Activated naive CD8-positive, alpha-beta T cell treated with anti-CD3 and anti-CD28 coated beads for 36 hours (primary cell): ENCODE results near the gene RSL1D1. TPM values are rescaled to one million over a fixed set of nuclear protein-coding genes. Genes with fewer than 3 reads are reported as not detected.
A peak's percentile ranks its signal among the peaks of the same experiment; 100 is the strongest.

Experiments
- DNase-seq: peaks from one replicate; pipeline ENCODE4 v3.0.0; 2021
- H3K27ac Mint-ChIP-seq: one replicate; pipeline ENCODE4 v1.8.0; 2022; ENCODE audit warnings: mild to moderate bottlenecking, moderate library complexity, mixed read lengths
- H3K27me3 Mint-ChIP-seq: one replicate; pipeline ENCODE4 v1.8.0; 2022; ENCODE audit warnings: mild to moderate bottlenecking, mixed read lengths
- H3K36me3 Mint-ChIP-seq: one replicate; pipeline ENCODE4 v1.8.0; 2021; ENCODE audit warnings: mild to moderate bottlenecking, mixed read lengths
- H3K4me1 Mint-ChIP-seq: one replicate; pipeline ENCODE4 v1.8.0; 2021; ENCODE audit warnings: mixed read lengths
- H3K4me3 Mint-ChIP-seq: one replicate; pipeline ENCODE4 v1.8.0; 2022; ENCODE audit warnings: mild to moderate bottlenecking, moderate library complexity, mixed read lengths
- H3K9me3 Mint-ChIP-seq: one replicate; pipeline ENCODE4 v1.8.0; 2022; ENCODE audit warnings: mixed read lengths
- total RNA-seq, 2 experiments: library from RNA; stranded (reverse); gene quantifications; one replicate each; pipeline ENCODE4 v1.2.3, GENCODE V29; 2021

Gene RSL1D1
- total RNA-seq, 2 experiments from 2014 or later = 434 to 441 TPM

DNA sequence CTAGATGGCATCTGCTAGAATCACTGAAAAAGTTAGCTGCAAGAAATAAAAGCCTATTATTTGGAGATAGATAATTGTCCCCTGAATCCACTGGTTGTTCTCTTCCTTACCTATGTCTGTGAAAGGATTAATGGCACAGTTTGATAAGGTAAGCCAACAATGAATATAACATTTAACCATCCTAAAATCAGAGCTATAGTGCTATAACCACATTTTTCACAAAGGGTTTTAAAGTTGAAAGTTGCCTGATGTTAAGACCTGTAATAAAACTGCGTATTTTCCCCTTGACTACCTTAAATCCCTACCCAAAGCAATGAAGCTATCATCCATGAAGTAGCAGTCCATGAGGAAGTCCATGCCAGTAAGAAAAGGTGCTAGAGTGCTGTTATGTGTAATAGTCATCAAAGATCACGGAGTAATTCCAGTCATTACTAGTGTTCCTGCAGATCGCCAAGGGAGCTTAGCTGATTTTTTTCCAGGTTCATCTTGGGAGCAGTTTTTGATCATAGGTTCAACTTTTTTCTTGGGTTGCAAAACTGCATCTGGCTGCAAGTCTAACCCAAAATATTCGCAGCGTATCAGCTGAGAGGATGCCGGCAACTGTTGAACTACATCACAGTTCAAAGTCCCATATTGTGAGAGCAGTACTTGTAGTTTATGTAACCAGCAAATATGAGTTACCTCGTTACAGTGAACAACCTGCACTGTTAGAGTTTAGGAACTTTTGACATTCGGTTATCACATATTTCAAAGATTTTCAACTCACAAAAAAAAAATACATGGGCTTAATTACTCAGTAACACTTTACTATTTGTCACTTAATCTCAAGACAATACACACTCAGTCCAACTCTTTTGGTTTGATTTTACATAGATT is 18.2 kb upstream of the RSL1D1 start:
- H3K9me3 Mint-ChIP-seq = no peaks in the 10 kb centered on the region
- peak overlapping the region; percentile 10 for H3K27ac Mint-ChIP-seq
- DNase-seq = no peak
- H3K4me3 Mint-ChIP-seq = no peak overlapping the region
- H3K36me3 Mint-ChIP-seq = peaks cover 15% of the 10 kb centered on the region
- H3K4me1 Mint-ChIP-seq = peaks cover 23% of the 10 kb centered on the region
- no peaks in the 10 kb centered on the region for H3K27me3 Mint-ChIP-seq

DNA sequence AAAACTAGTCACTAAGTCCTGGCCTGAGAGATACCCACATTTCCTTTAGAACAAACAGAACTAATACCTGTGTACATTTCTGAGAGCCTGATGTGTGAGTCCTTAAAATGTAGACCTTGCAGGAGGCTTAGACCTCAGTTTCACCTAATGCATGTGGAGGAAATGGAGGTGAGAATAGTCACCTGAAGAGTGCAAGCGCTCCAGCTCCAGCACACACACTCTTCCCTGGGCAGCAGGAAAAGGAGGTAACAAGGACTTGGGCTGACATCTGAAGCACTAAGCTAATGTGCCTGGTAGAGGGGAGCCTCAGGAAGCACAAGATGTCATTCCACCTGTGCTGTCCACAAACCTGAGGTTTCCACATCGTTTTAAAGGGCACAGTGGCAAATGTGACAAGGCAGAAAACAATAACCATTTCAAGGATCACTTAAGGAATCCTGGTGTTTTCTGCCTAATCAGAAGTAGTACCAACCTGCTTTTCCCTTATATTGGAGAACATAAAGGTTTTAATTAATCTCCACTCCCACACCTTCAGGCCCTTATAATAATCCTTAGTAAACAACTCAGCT is 17.2 kb upstream of the RSL1D1 start:
- Mint-ChIP-seq H3K27ac (no peak overlapping the region), H3K27me3 (no peaks in the 10 kb centered on the region), H3K4me1 (peaks cover 23% of the 10 kb centered on the region), H3K4me3 (no peak overlapping the region), H3K9me3 (no peaks in the 10 kb centered on the region), H3K36me3 (peaks cover 13% of the 10 kb centered on the region)
- DNase-seq = no peak

DNA sequence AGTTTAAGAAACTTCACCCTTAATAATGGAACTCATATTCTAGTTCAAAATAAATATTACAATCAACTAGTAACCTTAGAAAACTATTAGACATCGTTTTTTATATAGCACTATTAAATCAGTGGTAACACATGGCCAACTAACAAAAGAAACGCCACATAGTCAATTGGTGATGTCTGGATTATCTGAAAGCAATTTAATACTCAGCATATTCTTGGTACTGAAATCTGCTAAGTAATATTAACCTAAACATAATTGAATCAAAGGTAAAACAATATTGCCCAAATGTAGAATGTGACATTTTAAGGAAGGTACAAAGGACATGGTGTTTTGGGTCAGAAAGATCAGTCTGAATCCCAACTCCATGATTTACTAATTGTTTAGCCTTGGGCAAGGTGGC is 11.1 kb upstream of the RSL1D1 start:
- no peaks in the 10 kb centered on the region for H3K9me3 Mint-ChIP-seq
- no peak overlapping the region for H3K4me3 Mint-ChIP-seq
- H3K36me3 Mint-ChIP-seq = peaks cover 7% of the 10 kb centered on the region
- no peaks in the 10 kb centered on the region for H3K27me3 Mint-ChIP-seq
- no peak for DNase-seq
- H3K27ac Mint-ChIP-seq = no peak overlapping the region
- peaks cover 19% of the 10 kb centered on the region for H3K4me1 Mint-ChIP-seq

DNA sequence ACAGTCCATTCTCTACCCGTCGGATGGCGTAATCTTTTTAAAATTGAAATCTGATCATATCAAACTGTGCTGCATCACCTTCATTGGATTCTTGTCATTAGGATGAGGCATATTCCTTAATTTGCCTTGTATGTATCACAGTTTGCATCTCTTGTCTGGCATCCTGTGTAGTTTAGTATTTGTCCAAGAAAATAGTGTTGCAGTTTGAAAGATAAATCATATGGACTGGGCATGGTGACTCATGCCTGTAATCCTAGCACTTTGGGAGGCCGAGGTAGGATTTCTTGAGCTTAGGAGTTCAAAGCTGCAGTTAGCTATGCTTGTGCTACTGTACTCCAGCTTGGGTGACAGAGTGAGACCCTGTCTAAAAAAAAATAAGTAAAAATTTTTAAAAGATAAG is 5.8 kb upstream of the RSL1D1 start:
- no peak for DNase-seq
- no peaks in the 10 kb centered on the region for H3K9me3 Mint-ChIP-seq
- no peaks in the 10 kb centered on the region for H3K27me3 Mint-ChIP-seq
- peaks cover 31% of the 10 kb centered on the region for H3K4me1 Mint-ChIP-seq
- peaks cover 29% of the 10 kb centered on the region for H3K36me3 Mint-ChIP-seq
- no peak overlapping the region for H3K27ac Mint-ChIP-seq
- H3K4me3 Mint-ChIP-seq = no peak overlapping the region

DNA sequence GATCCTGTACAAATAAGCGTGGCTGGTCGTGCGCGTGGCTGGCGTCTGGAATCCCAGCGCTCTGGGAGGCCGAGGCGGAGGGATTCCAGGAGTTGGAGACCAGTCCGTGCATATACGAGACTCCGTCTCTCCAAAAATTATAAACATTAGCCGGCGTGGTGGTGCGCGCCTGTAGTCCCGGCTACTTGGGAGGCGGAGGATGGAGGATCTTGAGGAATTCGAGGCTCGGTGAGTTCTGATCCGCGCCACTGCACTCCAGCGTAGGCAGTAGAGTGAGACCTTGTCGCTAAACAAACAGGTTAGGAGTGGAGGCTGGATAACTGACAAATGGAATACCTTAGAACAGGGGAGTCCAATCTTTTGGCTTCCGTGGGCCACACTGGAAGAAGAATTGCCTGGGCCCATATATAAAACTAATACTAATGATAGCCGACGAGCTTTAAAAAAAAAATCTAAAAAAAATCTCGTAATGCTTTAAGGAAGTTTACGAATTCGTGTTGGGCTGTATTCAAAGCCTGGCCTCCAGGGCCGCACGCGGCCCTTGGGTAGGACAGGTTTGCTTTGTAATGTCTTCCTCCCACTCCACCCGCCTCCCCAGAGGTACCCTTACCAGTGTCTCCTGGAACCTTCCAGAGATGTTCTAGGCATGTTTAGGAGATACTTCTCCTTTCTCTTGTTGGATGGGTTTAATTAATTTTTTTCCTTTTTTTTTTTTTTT is 909 bp upstream of the RSL1D1 start:
- peaks cover 50% of the 10 kb centered on the region for H3K4me1 Mint-ChIP-seq
- no peaks in the 10 kb centered on the region for H3K9me3 Mint-ChIP-seq
- peak overlapping the region; percentile 97 for H3K27ac Mint-ChIP-seq
- no peaks in the 10 kb centered on the region for H3K27me3 Mint-ChIP-seq
- H3K36me3 Mint-ChIP-seq = peaks cover 59% of the 10 kb centered on the region
- no peak for DNase-seq
- H3K4me3 Mint-ChIP-seq = peak overlapping the region; percentile 99

DNA sequence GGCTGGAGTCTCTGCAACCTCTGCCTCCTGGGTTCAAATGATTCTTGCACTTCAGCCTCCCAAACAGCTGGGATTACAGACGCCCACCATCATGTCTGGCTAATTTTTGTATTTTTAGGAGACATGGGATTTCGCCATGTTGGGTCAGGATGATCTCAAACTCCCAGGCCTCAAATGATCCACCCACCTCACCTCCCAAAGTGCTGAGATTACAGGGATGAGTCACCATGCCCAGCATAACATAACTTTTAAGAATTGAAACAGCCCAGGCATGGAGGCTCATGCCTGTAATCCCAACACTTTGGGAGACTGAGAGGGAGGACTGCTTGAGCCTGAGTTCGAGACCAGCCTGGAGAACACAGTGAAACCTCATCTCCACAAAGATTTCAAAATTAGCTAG is 2.5 kb downstream of the RSL1D1 start:
- H3K27me3 Mint-ChIP-seq = no peaks in the 10 kb centered on the region
- H3K4me3 Mint-ChIP-seq = peak overlapping the region; percentile 76
- peaks cover 52% of the 10 kb centered on the region for H3K36me3 Mint-ChIP-seq
- H3K4me1 Mint-ChIP-seq = peaks cover 32% of the 10 kb centered on the region
- H3K27ac Mint-ChIP-seq = peak overlapping the region; percentile 74
- no peak for DNase-seq
- H3K9me3 Mint-ChIP-seq = no peaks in the 10 kb centered on the region

DNA sequence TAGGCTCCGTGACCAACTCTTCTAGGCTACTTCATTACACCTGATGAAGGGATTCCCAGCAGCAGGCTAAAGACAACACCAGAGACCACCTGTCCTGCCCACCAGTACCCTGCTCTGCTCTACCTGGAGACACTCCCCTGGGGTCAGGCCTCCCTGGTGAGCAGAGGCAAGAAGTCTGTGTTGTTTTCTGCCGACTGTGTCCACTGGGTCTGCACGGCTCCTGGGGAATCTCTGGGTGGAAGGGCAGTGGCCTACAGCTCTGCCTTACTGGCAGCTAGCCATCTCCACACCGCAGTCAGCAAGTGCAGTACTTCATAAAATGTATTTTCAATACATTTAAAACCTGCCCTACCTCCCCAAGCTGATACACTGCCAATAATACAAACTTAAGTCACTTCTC is 6.8 kb downstream of the RSL1D1 start:
- Mint-ChIP-seq H3K27ac (no peak overlapping the region), H3K36me3 (peaks cover 42% of the 10 kb centered on the region), H3K4me3 (no peak overlapping the region), H3K9me3 (no peaks in the 10 kb centered on the region), H3K4me1 (peaks cover 26% of the 10 kb centered on the region), H3K27me3 (no peaks in the 10 kb centered on the region)
- no peak for DNase-seq

DNA sequence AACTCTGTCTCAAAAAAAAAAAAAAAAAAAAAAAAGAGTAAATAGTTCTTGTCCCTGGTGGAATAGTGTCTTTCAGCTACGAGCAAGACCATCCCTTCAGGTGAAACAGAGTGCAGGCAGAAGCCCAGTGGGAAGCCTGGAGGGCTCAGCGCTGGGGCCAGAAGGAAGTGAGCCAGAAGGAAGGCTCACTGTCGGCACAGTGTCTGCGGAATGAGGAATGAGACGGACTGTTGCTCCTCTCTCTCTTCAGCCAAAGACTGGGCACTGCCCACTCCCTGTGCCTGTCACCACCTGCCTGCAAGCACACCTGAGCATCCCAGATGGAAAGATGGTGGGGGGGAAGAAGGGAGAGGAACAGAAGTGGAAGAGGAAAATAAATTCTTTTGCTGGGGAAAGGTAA is 7.5 kb downstream of the RSL1D1 start:
- no peak for DNase-seq
- Mint-ChIP-seq H3K27me3 (no peaks in the 10 kb centered on the region), H3K36me3 (peaks cover 40% of the 10 kb centered on the region), H3K9me3 (no peaks in the 10 kb centered on the region), H3K4me3 (no peak overlapping the region), H3K4me1 (peaks cover 20% of the 10 kb centered on the region), H3K27ac (peak overlapping the region; percentile 62)

DNA sequence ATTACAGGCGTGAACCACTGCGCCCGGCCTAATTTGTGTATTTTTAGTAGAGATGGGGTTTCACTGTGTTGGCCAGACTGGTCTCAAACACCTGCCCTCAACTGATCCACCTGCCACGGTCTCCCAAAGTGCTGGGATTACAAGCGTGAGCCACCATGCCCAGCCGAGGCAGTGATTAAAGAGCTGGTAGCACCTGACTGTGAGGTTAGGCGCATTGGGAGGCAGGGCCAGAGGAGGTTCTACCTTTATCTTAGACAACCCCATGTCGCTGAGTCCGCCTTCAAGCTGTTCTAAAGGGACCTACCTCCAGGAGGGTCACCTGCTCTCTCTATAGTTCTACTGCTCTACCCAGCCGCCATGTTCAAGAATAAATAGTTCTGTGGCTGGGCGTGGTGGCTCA is 8.1 kb downstream of the RSL1D1 start:
- no peak overlapping the region for H3K4me3 Mint-ChIP-seq
- DNase-seq = no peak
- peaks cover 16% of the 10 kb centered on the region for H3K4me1 Mint-ChIP-seq
- H3K36me3 Mint-ChIP-seq = peaks cover 39% of the 10 kb centered on the region
- H3K9me3 Mint-ChIP-seq = no peaks in the 10 kb centered on the region
- H3K27ac Mint-ChIP-seq = no peak overlapping the region
- H3K27me3 Mint-ChIP-seq = no peaks in the 10 kb centered on the region

DNA sequence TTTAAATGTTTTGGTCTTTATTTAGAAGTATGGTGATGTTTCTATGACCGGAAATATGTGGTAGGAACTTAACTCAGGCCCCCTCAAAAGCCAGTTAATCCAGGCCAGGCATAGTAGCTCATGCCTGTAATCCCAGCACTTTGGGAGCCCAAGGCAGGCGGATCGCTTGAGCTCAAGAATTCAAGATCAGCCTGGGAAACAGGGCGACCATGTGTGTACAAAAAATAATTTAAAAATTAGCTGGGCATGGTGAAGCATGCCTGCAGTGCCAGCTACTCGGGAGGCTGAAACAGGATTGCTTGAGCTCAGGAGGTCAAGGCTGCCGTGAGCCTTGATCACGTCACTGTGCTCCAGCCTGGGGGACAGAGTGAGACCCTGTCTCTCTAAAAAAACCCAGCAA is 10.3 kb downstream of the RSL1D1 start:
- H3K4me3 Mint-ChIP-seq = no peak overlapping the region
- no peak overlapping the region for H3K27ac Mint-ChIP-seq
- H3K27me3 Mint-ChIP-seq = no peaks in the 10 kb centered on the region
- no peaks in the 10 kb centered on the region for H3K9me3 Mint-ChIP-seq
- DNase-seq = no peak
- H3K4me1 Mint-ChIP-seq = peaks cover 6% of the 10 kb centered on the region
- H3K36me3 Mint-ChIP-seq = peaks cover 43% of the 10 kb centered on the region

DNA sequence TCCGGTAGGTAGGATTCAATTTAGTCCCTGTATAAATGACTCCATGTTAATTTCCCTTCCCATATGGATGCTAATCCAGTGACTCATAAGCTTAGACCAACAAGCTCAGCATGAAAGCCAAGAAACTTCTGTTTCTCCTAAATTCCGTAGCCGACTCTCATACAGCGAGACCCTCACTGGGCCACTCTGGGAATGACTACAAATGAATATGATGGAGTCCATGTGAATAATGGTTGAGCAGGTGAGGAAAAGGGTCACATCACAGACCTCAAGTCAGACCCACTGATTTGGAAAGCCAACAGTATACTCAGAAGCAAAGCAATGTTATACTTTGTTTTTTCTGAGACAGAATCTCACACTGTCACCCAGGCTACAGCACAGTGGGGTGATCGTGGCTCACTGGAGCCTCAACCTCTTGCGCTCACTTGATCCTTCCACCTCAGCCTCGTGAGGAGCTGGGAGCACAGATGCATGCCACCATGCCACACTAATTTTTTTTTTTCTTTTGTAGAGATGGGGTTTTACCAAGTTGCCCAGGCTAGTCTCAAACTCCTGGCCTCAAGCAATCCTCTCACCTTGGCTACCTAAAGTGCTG is 14.6 kb downstream of the RSL1D1 start:
- H3K27me3 Mint-ChIP-seq = no peaks in the 10 kb centered on the region
- H3K27ac Mint-ChIP-seq = no peak overlapping the region
- no peak for DNase-seq
- H3K4me1 Mint-ChIP-seq = no peaks in the 10 kb centered on the region
- peaks cover 30% of the 10 kb centered on the region for H3K36me3 Mint-ChIP-seq
- no peaks in the 10 kb centered on the region for H3K9me3 Mint-ChIP-seq
- no peak overlapping the region for H3K4me3 Mint-ChIP-seq

DNA sequence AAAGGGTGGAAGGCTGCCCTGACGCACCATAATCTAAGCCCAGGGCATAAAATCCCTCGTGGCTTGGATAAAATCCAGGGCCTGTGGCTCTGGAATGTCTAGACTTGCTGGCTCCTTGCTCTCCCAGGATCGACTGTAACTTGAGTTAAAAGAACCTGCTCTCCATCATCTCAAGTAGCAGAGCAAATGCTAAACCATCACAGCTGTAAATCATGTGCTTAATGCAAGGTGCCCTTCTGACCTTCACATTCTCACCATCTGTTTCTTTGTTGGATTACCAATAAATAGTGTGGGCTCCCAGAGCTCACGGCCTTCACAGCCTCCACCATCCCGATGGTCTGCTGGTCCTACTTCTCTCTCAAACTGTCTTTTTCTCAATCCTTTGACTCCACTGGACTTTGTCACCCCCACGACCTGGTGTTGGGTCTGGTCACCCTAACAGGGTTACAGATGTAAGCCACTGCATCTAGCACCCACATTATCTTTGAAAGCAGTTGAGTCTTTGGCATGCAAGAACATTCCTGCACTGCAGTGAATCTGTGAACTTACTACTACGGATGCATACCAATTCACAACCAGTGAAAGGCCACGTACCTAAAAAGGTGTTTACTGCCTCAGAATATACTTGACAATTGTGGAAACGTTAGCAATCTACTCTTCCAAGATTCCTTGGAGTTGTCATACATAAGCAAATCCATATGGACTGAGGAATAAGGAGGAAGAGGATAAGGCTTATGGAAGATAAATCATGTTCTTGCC is 15.3 kb downstream of the RSL1D1 start:
- Mint-ChIP-seq H3K4me1 (no peaks in the 10 kb centered on the region), H3K4me3 (no peak overlapping the region), H3K36me3 (peaks cover 30% of the 10 kb centered on the region), H3K27ac (no peak overlapping the region), H3K27me3 (no peaks in the 10 kb centered on the region), H3K9me3 (no peaks in the 10 kb centered on the region)
- no peak for DNase-seq

DNA sequence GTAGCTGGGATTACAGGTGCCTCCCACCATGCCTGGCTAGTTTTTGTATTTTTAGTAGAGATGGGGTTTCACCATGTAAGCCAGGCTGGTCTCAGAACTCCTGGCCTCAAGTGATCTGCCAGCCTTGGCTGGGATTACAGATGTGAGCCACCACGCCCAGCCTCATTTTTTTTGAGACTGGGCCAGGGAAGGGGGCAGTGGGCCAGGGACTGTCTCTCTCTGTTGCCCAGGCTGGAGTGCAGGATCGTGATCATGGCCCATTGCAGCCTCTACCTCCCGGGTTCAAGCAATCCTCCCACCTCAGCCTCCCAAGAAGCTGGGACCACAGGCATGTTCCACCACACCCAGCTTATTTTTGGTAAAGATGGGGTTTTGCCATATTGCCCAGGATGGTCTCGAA is 16.0 kb downstream of the RSL1D1 start:
- Mint-ChIP-seq H3K4me1 (no peaks in the 10 kb centered on the region), H3K27ac (no peak overlapping the region)

DNA sequence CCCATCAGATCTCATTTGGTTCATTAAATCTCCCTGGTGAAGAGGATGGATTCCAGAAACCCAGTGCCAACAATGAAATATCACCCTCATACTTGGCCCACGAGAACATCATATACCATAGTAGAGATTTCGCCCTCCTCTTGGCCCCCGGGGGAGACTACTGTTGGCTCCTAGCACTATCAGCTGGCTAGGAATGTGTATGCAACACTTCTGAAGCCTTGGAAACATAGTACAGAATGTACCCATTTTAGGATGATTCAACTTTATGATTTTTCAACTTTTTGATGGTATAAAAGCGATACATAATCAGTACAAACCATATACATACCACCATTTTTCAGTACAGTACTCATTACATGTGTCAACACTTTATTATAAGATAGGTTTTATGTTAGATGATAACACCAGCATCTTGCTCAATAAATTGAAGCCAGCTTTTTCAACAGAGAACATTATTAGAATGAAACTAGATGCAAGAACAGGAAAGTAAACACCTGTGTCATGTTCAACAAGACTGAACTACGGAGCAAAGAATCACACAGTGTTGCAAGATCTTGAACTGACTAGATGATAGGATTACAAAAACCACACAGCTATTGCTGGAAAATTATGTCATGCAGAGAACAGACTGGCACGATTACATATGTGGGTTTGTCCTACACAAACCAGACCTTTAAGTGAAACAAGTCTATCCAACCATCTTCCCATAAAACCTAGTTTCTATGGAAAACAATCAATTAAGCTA is 17.2 kb downstream of the RSL1D1 start:
- no peak overlapping the region for H3K4me3 Mint-ChIP-seq
- H3K27me3 Mint-ChIP-seq = no peaks in the 10 kb centered on the region
- peaks cover 20% of the 10 kb centered on the region for H3K36me3 Mint-ChIP-seq
- no peaks in the 10 kb centered on the region for H3K4me1 Mint-ChIP-seq
- no peak overlapping the region for H3K27ac Mint-ChIP-seq
- no peaks in the 10 kb centered on the region for H3K9me3 Mint-ChIP-seq
- DNase-seq = no peak

More for the DNA sequence above, 16.0 kb downstream of the RSL1D1 start:
- peaks cover 28% of the 10 kb centered on the region for H3K36me3 Mint-ChIP-seq
- no peaks in the 10 kb centered on the region for H3K27me3 Mint-ChIP-seq
- no peak for DNase-seq
- no peaks in the 10 kb centered on the region for H3K9me3 Mint-ChIP-seq
- H3K4me3 Mint-ChIP-seq = no peak overlapping the region
